RCC 7860 (cell line): Measurements from ENCODE around the gene SCN1A.

Source experiments
- DNase-seq: peaks from one replicate; pipeline ENCODE4 v3.0.0-alpha.2; 2015; ENCODE audit warnings: low spot score
- FAIRE-seq: peaks from 2 replicates; lab custom pipeline; 2012; peaks lifted over from hg19 to GRCh38; lab: Jason Lieb, UNC

SCN1A gene

DNA sequence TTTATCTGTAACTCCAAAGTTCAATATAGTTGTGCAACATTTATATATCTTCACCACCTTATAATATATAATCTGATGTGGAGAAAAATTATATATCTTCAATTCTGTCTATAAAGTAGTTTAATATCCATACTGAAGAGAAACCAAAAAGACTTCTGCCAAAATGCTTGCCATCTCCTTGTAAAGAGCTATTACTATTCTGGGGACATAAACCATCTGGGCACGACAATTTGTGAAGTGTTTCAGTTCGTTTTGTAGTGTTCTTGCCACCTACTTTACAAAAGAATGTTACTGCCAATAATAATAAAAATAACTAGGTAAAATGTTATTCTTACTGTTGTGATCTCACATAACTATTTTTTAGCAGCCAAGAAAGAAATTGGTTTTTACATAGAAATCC lies 45.1 kb downstream of the SCN1A start:
- no peak for DNase-seq
- no peak for FAIRE-seq

DNA sequence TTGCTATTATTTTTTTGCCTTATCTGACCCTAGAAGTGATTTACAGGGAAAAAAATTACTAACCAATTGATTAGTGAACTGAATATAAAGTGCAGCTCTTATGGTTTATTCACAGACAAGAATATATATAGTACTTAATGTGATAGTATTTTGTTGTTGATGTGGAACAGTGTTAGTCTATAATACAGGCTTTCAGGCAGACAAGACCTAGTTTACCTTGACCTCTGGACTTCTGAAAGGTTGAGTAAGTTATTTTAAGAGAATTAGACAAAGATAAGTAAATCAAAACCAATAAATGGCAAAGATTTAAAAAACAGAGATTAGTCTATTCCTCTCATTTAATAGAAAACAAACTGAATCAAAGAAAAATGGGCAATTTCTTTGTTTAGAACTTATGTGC lies 46.0 kb downstream of the SCN1A start:
- FAIRE-seq (no peak), DNase-seq (no peak)

- FAIRE-seq (no peak), DNase-seq (no peak)
Observed at GRCh38 chr2:166081131-166081632, 46.6 kb downstream of the SCN1A start.

DNA sequence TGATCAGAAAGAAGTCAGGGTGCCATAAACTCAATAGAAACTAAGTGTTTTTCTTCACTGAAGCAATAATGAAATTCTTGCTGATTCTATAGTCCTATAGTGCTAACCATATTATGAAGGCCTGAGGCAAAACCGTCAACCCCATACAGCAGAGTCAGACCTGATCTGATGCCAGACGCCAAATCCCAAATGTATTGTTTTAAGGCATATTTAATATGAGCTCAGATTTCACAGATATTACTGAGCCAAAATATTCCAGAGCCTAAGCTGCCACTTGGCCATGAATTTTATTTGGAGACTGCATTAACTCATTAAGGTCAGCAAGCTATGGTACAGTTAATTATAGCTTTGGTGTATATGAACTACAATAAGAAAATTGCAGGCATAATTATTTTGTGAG lies 53.4 kb downstream of the SCN1A start:
- DNase-seq (no peak), FAIRE-seq (no peak)

DNA sequence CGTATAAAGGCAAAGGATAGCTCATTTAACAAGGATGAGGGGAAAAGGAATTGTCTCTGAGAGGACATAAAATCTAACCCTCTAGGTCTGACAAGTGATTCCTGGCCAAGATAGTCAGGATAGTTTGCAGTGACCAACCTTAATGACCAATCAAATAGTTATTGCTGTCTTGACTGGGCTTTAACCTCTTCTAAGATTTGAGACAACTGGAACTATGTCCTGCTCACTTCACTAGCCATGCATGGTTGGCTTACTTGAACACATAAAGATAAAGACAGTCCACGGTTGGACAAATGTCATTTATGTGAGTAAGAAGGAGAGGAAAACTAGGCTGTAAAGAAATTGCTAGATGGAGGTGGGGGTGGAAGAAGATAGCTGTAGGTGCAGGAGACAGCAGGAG lies 53.8 kb downstream of the SCN1A start:
- FAIRE-seq (no peak), DNase-seq (no peak)

- FAIRE-seq (no peak), DNase-seq (no peak)
Observed at GRCh38 chr2:166070231-166070630, 57.6 kb downstream of the SCN1A start.

DNA sequence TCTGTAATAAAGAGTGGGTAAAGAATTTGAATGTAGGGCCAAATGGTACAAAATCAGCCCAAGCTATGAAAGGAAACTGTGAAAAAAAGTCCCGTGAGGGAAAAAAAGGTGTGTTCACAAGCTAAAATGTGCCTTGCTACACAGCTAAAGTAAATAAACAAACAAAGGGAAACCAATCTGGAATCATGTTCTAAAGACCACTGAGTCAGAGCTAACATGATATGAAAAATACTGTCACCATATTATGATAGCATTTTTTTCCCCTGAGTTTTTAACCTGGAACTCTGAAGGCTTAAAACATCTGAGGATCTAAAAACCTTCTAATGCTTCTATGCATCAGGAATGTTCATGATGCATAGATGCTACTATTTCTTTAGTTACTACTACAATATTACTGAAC lies 58.8 kb downstream of the SCN1A start:
- DNase-seq (no peak), FAIRE-seq (no peak)

- no peak for FAIRE-seq
- DNase-seq = no peak
Observed at GRCh38 chr2:166067229-166067628, 60.6 kb downstream of the SCN1A start.

DNA sequence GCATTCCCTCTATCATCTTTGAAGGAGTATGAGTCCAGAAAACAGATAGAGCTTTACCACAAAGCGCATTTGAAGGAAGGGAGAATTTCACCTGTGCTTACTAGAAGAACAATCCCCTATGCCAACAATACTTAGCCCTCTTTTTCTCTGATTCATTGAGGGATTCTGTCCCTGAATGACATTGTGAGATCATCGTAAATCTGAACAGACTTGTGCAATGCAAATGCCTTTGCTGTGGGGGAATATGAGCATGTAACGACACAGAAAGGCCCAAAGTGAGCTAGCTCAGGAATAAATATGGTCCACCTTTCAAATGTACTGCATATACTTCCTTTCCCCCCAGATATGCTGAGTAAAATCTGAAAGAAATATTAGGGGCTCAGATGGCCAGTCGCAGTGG lies 67.6 kb downstream of the SCN1A start:
- FAIRE-seq = no peak

GRCh38 chr2:166057370-166058164 lies 70.3 kb downstream of the SCN1A start:
- DNase-seq (no peak), FAIRE-seq (peak; percentile 85)

More for the DNA sequence above, 67.6 kb downstream of the SCN1A start:
- DNase-seq = no peak

- no peak for DNase-seq
- FAIRE-seq = no peak
Observed at GRCh38 chr2:166044853-166045483, 82.9 kb downstream of the SCN1A start.

DNA sequence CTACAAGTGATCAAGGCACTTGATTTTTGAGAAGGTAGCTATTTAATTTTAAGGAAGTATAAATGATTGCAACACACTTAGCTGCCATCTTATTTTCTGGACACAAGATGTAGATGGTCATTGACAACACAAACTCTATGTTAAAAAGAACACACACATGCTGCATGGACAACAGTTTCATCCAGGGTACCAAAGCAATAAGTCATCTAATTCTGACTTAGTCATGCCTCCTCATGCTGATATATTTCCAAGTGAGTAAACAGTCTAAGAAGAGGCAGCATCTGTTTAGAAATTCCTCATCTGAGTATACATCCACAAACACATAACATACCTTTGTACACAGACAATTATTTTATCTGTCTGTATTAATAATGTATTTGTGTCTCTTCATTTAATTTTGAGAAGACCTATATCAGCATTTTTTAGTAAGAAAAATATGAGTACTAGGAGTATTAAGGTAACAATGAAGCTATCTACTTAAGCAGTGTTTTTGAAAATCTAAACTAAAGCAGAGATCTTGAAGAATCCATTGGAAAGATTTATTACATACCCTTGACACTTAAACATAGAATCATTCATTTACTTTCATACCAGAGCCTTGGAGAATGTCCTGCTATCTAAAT lies 84.9 kb downstream of the SCN1A start:
- no peak for FAIRE-seq
- no peak for DNase-seq

DNA sequence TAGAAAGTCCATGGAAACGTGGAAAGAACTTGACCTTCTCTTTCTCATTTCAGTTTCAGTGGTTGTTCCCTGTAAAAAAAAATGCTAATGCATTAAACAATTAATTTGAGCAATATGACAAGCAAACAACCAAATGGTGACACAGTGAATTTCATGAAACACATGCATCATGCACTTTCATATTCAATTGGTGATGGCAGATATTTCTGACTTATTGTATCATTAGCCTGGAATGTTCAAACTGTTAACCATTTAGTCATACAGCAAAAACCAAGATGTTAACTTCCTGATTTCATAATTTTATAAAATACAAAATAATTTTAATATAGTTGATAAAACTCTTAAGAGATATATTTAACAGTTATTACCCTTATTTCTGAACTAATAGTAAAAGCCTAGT lies 85.5 kb downstream of the SCN1A start:
- no peak for DNase-seq
- no peak for FAIRE-seq

GRCh38 chr2:166041613-166042012 lies 86.2 kb downstream of the SCN1A start:
- no peak for FAIRE-seq

DNA sequence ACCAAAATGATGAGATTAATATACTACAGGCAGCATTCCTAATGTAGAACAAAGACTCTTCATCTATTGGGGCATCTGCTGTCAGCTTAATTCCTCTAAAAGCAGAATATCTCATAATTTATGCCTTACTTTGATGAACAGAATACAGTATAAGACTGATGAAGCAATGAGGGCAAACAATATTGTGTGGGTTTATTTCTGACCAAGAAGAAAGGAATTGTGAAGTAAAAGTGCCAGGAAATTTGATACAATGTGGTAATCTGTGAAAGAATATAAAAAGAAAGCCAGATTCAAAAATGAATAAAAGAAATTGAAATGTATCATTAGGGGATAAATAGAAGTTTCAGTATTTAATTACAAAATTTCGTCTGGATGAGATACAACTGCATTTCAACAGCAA lies 95.5 kb downstream of the SCN1A start:
- DNase-seq (no peak), FAIRE-seq (no peak)

More at GRCh38 chr2:166041613-166042012, 86.2 kb downstream of the SCN1A start:
- no peak for DNase-seq

DNA sequence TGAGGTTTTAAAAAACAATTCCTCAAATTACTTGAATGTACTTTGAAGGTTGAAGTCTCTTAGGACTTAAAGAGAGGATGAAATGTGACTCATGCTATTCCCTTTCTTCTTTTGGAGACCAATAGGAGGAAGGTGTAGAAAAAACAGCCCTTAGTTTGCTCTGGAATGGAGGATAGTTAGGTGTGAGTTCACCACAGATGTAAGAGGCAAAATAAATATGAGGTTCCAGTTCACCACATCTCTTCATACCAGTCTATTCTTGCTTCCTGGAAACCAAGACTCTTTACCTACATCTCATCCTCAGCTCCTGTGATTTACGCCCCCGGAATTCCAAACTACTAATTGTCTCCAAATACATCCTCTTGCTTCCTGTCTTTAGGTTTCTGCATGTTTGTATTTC lies 96.8 kb downstream of the SCN1A start:
- DNase-seq (no peak), FAIRE-seq (no peak)

GRCh38 chr2:166025313-166025712 lies 102.5 kb downstream of the SCN1A start:
- FAIRE-seq = no peak

DNA sequence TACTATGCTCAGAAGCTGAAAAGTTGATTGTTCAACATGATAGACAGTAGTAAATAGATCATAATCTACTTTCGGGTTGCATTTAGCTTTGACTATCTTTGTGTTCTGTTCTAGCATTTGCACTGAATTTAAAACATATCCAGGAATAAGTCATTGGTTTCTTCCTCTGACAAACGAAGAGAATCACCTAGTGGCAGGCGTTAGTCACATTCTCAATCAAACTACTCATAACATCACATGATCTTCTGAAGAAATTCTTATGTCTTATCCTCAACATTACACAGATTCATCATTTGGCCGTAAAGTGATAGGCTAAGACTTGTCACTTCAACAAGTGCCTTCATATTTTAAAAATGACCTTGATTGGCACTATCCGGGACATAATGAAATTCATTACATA lies 110.6 kb downstream of the SCN1A start:
- FAIRE-seq (no peak), DNase-seq (no peak)

More at GRCh38 chr2:166025313-166025712, 102.5 kb downstream of the SCN1A start:
- no peak for DNase-seq

DNA sequence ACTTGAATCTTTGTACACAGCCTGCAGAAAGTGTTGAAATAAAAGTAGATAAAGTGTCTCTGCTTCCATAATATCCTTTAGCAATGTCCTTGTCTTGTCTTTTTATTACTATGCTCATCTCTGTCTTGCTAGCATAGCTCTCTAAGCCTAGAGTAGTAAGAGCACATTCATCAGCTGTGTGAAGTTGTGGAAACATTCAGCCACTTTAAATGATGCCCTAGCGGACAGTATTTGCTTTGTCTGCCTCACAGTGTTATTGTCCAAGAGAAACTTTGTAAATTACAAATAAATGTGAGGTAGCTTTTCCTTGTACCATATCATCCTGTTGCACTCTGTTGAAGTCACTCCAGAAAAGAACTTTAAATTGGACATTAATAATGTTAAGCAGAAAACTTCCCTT lies 113.9 kb downstream of the SCN1A start:
- DNase-seq = no peak

GRCh38 chr2:166011660-166012059 lies 116.2 kb downstream of the SCN1A start:
- FAIRE-seq = no peak

More for the DNA sequence above, 113.9 kb downstream of the SCN1A start:
- FAIRE-seq = no peak

GRCh38 chr2:166000401-166000800 lies 127.4 kb downstream of the SCN1A start:
- no peak for FAIRE-seq

More at GRCh38 chr2:166011660-166012059, 116.2 kb downstream of the SCN1A start:
- no peak for DNase-seq

DNA sequence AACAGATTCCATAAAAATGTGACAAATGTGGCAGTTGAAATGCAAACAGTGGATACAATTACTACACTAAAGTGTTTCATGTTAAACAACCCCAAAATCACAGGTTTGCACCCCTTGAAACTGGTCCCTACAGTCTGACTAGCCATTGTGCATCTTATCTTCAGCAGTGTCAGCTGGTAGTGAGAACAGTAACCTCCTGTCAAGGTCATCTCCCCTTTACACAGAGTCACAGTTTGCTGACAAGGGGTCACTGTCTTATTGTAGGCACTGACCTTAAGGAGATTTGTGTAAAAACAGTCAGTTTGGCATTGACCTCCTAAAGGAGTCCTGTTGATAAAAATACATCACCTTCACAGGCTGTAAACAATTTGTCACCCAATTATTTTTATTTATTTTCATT lies 137.0 kb downstream of the SCN1A start:
- DNase-seq (no peak), FAIRE-seq (no peak)

More at GRCh38 chr2:166000401-166000800, 127.4 kb downstream of the SCN1A start:
- no peak for DNase-seq
